Stimulated activated memory B cell treated with anti-CD40 and anti-IgM and Interleukin-4, amounts not matched to agents 10 μg/mL and 1 μg/mL and 100 μg/mL, for 72 hours (primary cell): Measurements from ENCODE around the gene C10orf105.

ENCODE experiments used
- ATAC-seq: fragments of 150-1000 bp; cut with Tn5 transposase; 2 replicates; pipeline ENCODE4 v1.10.0; 2021
- H3K27ac Mint-ChIP-seq: one replicate; pipeline ENCODE4 v1.8.0; 2022; ENCODE audit warnings: mild to moderate bottlenecking, mixed read lengths
- H3K27me3 Mint-ChIP-seq: one replicate; pipeline ENCODE4 v1.8.0; 2022; ENCODE audit warnings: mixed read lengths
- H3K36me3 Mint-ChIP-seq: one replicate; pipeline ENCODE4 v1.8.0; 2022; ENCODE audit warnings: mixed read lengths
- H3K4me1 Mint-ChIP-seq: one replicate; pipeline ENCODE4 v1.8.0; 2022; ENCODE audit warnings: mixed read lengths
- H3K4me3 Mint-ChIP-seq: one replicate; pipeline ENCODE4 v1.8.0; 2022; ENCODE audit warnings: mild to moderate bottlenecking, moderate library complexity, mixed read lengths
- H3K9me3 Mint-ChIP-seq: one replicate; pipeline ENCODE4 v1.8.0; 2022; ENCODE audit warnings: mixed read lengths

Gene C10orf105

GRCh38 chr10:71671994-71672946 lies 47.3 kb downstream of the C10orf105 start:
- peak; percentile 14 for ATAC-seq
- peaks cover under 1% of the 10 kb centered on the region for H3K27me3 Mint-ChIP-seq
- no peaks in the 10 kb centered on the region for H3K36me3 Mint-ChIP-seq
- no peak overlapping the region for H3K27ac Mint-ChIP-seq
- H3K4me1 Mint-ChIP-seq = peaks cover 17% of the 10 kb centered on the region
- no peak overlapping the region for H3K4me3 Mint-ChIP-seq
- H3K9me3 Mint-ChIP-seq = no peaks in the 10 kb centered on the region

DNA sequence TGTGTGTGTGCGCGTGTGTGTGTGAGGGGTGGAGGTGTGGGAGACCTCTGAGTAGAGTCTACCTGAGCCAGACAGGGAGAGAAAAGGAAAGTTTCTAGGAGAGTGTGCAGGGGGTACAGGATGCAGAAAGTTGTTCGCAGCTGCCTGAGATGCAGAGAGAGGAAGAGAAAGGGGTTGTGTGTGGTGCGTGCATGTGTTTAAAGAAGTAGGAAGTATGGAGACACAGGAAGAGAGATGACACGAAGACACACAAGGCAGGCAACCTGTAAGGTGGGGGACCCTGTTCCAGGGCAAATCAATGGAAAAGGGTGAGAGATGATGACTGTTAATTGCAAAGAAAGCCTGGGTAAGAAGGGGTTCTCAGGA lies 52.2 kb downstream of the C10orf105 start:
- H3K27ac Mint-ChIP-seq = peak overlapping the region; percentile 69
- H3K4me3 Mint-ChIP-seq = peak overlapping the region; percentile 3
- H3K27me3 Mint-ChIP-seq = peaks cover 7% of the 10 kb centered on the region
- peaks cover 20% of the 10 kb centered on the region for H3K4me1 Mint-ChIP-seq
- no peaks in the 10 kb centered on the region for H3K9me3 Mint-ChIP-seq
- peak; percentile 61 for ATAC-seq
- no peaks in the 10 kb centered on the region for H3K36me3 Mint-ChIP-seq

- peaks cover 7% of the 10 kb centered on the region for H3K27me3 Mint-ChIP-seq
- H3K36me3 Mint-ChIP-seq = no peaks in the 10 kb centered on the region
- peak; percentile 79 for ATAC-seq
- no peaks in the 10 kb centered on the region for H3K9me3 Mint-ChIP-seq
- no peak overlapping the region for H3K4me3 Mint-ChIP-seq
- H3K27ac Mint-ChIP-seq = peak overlapping the region; percentile 69
- H3K4me1 Mint-ChIP-seq = peaks cover 20% of the 10 kb centered on the region
Observed at GRCh38 chr10:71666639-71667386, 52.8 kb downstream of the C10orf105 start.

DNA sequence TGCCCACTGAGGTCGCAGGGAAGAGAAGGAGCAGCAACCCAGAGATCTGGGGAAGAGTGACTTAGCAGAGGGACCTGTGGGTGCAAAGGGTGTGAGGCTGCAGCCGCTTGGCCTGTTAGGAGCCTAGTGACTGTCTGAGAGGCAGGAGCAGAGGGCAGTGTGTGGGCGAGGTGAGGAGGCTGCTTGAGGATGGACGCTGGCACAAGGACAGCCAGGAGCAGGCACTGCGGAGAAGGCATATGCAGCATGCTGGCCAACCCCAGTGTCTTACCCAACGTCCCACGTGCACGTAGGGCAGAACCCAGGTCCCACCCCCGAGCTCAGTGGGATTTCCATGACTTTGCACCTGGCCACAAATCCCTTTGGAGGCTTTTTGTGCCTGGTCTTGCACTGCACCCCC lies 54.1 kb downstream of the C10orf105 start:
- Mint-ChIP-seq H3K36me3 (no peaks in the 10 kb centered on the region), H3K4me3 (no peak overlapping the region), H3K27ac (peak overlapping the region; percentile 54), H3K27me3 (peaks cover 7% of the 10 kb centered on the region), H3K9me3 (no peaks in the 10 kb centered on the region), H3K4me1 (peaks cover 20% of the 10 kb centered on the region)
- ATAC-seq = no peak

DNA sequence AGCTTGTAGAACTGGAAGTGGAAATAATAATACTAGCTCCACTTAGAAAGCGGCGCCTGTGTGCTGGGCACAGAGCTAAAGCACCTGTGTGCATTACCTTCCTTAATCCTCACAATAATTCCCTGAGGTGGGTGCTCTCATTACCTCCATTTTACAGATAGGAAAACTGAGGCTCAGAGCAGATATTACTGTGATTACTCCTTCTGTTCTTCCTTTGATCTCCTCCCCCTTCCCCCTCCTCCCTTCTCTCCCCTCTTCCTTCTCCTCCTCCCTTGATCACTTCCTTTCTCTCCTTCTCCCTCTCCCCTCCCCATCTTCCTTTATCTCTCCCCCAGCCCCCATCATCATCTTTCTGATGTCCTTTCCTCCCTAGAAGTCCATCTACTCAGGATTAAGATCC lies 55.0 kb downstream of the C10orf105 start:
- Mint-ChIP-seq H3K27me3 (peaks cover 7% of the 10 kb centered on the region), H3K36me3 (no peaks in the 10 kb centered on the region), H3K9me3 (peaks cover 3% of the 10 kb centered on the region), H3K4me3 (no peak overlapping the region), H3K27ac (peak overlapping the region; percentile 54), H3K4me1 (peaks cover 20% of the 10 kb centered on the region)
- ATAC-seq = no peak

GRCh38 chr10:71663311-71663710 lies 56.3 kb downstream of the C10orf105 start:
- Mint-ChIP-seq H3K36me3 (no peaks in the 10 kb centered on the region), H3K4me1 (peaks cover 20% of the 10 kb centered on the region), H3K27me3 (peaks cover 7% of the 10 kb centered on the region), H3K4me3 (no peak overlapping the region), H3K9me3 (peaks cover 3% of the 10 kb centered on the region), H3K27ac (no peak overlapping the region)
- no peak for ATAC-seq

GRCh38 chr10:71661779-71662336 lies 57.7 kb downstream of the C10orf105 start:
- Mint-ChIP-seq H3K27me3 (peaks cover 7% of the 10 kb centered on the region), H3K9me3 (peaks cover 3% of the 10 kb centered on the region), H3K4me3 (no peak overlapping the region), H3K36me3 (no peaks in the 10 kb centered on the region), H3K4me1 (peaks cover 8% of the 10 kb centered on the region), H3K27ac (no peak overlapping the region)
- ATAC-seq = no peak
